GM19438 (cell line): Measurements from ENCODE around the gene DCLK1.

ENCODE experiments used
- ATAC-seq: cut with Tn5 transposase; IDR thresholded peaks from one replicate; pipeline ENCODE4 v1.9.1; 2021; ENCODE audit warnings: low read depth; ENCODE audit not compliant: unreplicated experiment

Gene DCLK1

GRCh38 chr13:35876601-35877000, 254.6 kb downstream of the DCLK1 start:
- no peak for ATAC-seq

GRCh38 chr13:35874704-35875103, 256.5 kb downstream of the DCLK1 start:
- ATAC-seq: no peak

- ATAC-seq: no peak
Measured at GRCh38 chr13:35872369-35872768, 258.8 kb downstream of the DCLK1 start.

- no peak for ATAC-seq
Measured at GRCh38 chr13:35871561-35871960, 259.6 kb downstream of the DCLK1 start.

GRCh38 chr13:35866801-35867200, 264.4 kb downstream of the DCLK1 start:
- no peak for ATAC-seq

GRCh38 chr13:35865341-35866240, 265.6 kb downstream of the DCLK1 start:
- ATAC-seq: no peak

- no peak for ATAC-seq
Measured at GRCh38 chr13:35860661-35861060, 270.5 kb downstream of the DCLK1 start.

- no peak for ATAC-seq
Measured at GRCh38 chr13:35859981-35860380, 271.2 kb downstream of the DCLK1 start.

GRCh38 chr13:35858665-35859064, 272.5 kb downstream of the DCLK1 start:
- ATAC-seq: no peak

GRCh38 chr13:35857769-35858168, 273.4 kb downstream of the DCLK1 start:
- ATAC-seq: no peak

- ATAC-seq: no peak
Measured at GRCh38 chr13:35856721-35857364, 274.3 kb downstream of the DCLK1 start.

GRCh38 chr13:35856084-35856483, 275.1 kb downstream of the DCLK1 start:
- no peak for ATAC-seq

GRCh38 chr13:35855531-35856019, 275.6 kb downstream of the DCLK1 start:
- no peak for ATAC-seq

GRCh38 chr13:35854286-35854685, 276.9 kb downstream of the DCLK1 start:
- no peak for ATAC-seq

- ATAC-seq: no peak
Measured at GRCh38 chr13:35851881-35852280, 279.3 kb downstream of the DCLK1 start.

- ATAC-seq: no peak
Measured at GRCh38 chr13:35851356-35851755, 279.8 kb downstream of the DCLK1 start.

GRCh38 chr13:35850569-35850968, 280.6 kb downstream of the DCLK1 start:
- no peak for ATAC-seq

GRCh38 chr13:35849256-35849644, 281.9 kb downstream of the DCLK1 start:
- ATAC-seq: no peak

- ATAC-seq: no peak
Measured at GRCh38 chr13:35848336-35849255, 282.6 kb downstream of the DCLK1 start.

GRCh38 chr13:35843272-35843671, 287.9 kb downstream of the DCLK1 start:
- ATAC-seq: no peak

GRCh38 chr13:35841060-35841521, 290.1 kb downstream of the DCLK1 start:
- no peak for ATAC-seq
